H1 (cell line): Measurements from ENCODE around the gene PALD1. TPM values are rescaled to one million over a fixed set of nuclear protein-coding genes. Genes with fewer than 3 reads are reported as not detected.
A peak's percentile ranks its signal among the peaks of the same experiment; 100 is the strongest.

Source experiments
- CTCF ChIA-PET: fragments of 300-600 bp; sonication (Branson Sonifier 250); formaldehyde crosslinking; loops from one replicate; lab custom pipeline; 2021; ENCODE audit not compliant: partially characterized antibody; lab: Charles Lee
- POLR2A ChIA-PET: fragments of 300-600 bp; sonication (Branson Sonifier 250); formaldehyde crosslinking; loops from one replicate; lab custom pipeline; 2021; ENCODE audit warnings: inconsistent platforms; ENCODE audit not compliant: partially characterized antibody; lab: Charles Lee
- DNase-seq, 2 experiments: peaks; one replicate each; pipeline versions ENCODE4 v3.0.0 to v3.0.0-alpha.2; 2010 to 2022; ENCODE audit warnings: low spot score in 2 of 2, low read depth in 1 of 2, mixed read lengths in 1 of 2
- FAIRE-seq: peaks from 2 replicates; lab custom pipeline; 2011; peaks lifted over from hg19 to GRCh38; lab: Jason Lieb, UNC
- H2AFZ ChIP-seq: 2 replicates; pipeline ENCODE4 v1.8.1; 2012; ENCODE audit warnings: low read length, inconsistent platforms
- H2AK5ac ChIP-seq: 2 replicates; pipeline ENCODE4 v1.6.1; 2013; ENCODE audit warnings: low read depth, low read length
- H2BK120ac ChIP-seq: replicated peaks from 2 replicates; pipeline ENCODE3; 2013; ENCODE audit warnings: low read depth, low read length, inconsistent platforms
- H2BK12ac ChIP-seq: 2 replicates; pipeline ENCODE4 v1.6.1; 2013; ENCODE audit warnings: low read depth, low read length
- H2BK15ac ChIP-seq: 2 replicates; pipeline ENCODE4 v1.6.1; 2013; ENCODE audit warnings: low read length
- H2BK20ac ChIP-seq: 2 replicates; pipeline ENCODE4 v1.6.1; 2013; ENCODE audit warnings: low read length
- H2BK5ac ChIP-seq: 2 replicates; pipeline ENCODE4 v1.6.1; 2013; ENCODE audit warnings: low read depth, low read length
- H3K14ac ChIP-seq: 2 replicates; pipeline ENCODE4 v1.6.1; 2013; ENCODE audit warnings: inconsistent platforms; ENCODE audit not compliant: insufficient read length
- H3K18ac ChIP-seq: 2 replicates; pipeline ENCODE4 v1.6.1; 2013; ENCODE audit warnings: low read length; ENCODE audit errors: extremely low read depth
- H3K23ac ChIP-seq: 2 replicates; pipeline ENCODE4 v1.6.1; 2013; ENCODE audit warnings: inconsistent platforms; ENCODE audit not compliant: insufficient read length
- H3K23me2 ChIP-seq: 2 replicates; pipeline ENCODE4 v1.6.1; 2013; ENCODE audit warnings: low read depth, low read length
- H3K27ac ChIP-seq: 2 replicates; pipeline ENCODE4 v1.6.1; 2011; ENCODE audit warnings: low read depth, low read length, inconsistent platforms
- H3K27me3 ChIP-seq, 4 experiments: replicated peaks in 1 of 4; 1 replicate in 1 of 4; 2 replicates in 3 of 4; pipeline versions ENCODE4 v1.6.1 to v1.8.1; 2011 to 2013; ENCODE audit warnings: low read length in 3 of 4, mild to moderate bottlenecking in 3 of 4, inconsistent platforms in 2 of 4, mixed read lengths in 2 of 4, moderate library complexity in 1 of 4; ENCODE audit not compliant: control insufficient read depth in 3 of 4, insufficient read depth in 3 of 4; ENCODE audit errors: extremely low read depth in 1 of 4
- H3K36me3 ChIP-seq, 4 experiments: 2 replicates each; pipeline versions ENCODE4 v1.6.1 to v1.8.1; 2011 to 2013; ENCODE audit warnings: mild to moderate bottlenecking in 4 of 4, low read length in 3 of 4, moderate library complexity in 2 of 4, control low read depth in 1 of 4, inconsistent platforms in 1 of 4; ENCODE audit not compliant: insufficient read depth in 4 of 4, control insufficient read depth in 2 of 4
- H3K4ac ChIP-seq: replicated peaks from 2 replicates; pipeline ENCODE3; 2013; ENCODE audit warnings: low read length, low read depth, mixed read lengths, inconsistent platforms; ENCODE audit not compliant: insufficient read length
- H3K4me1 ChIP-seq, 4 experiments: replicated peaks in 1 of 4; 1 replicate in 1 of 4; 2 replicates in 3 of 4; pipeline versions ENCODE4 v1.6.1 to v1.8.1; 2011 to 2013; ENCODE audit warnings: low read length in 3 of 4, inconsistent platforms in 2 of 4, mixed read lengths in 1 of 4; ENCODE audit not compliant: insufficient read depth in 4 of 4, control insufficient read depth in 3 of 4
- H3K4me2 ChIP-seq, 2 experiments: 2 replicates each; pipeline versions ENCODE4 v1.6.1 to v1.8.1; 2011 to 2013; ENCODE audit warnings: low read depth in 2 of 2, low read length in 2 of 2, control low read depth in 1 of 2, inconsistent platforms in 1 of 2, mild to moderate bottlenecking in 1 of 2; ENCODE audit not compliant: insufficient read depth in 1 of 2
- H3K4me3 ChIP-seq, 4 experiments: fragments of 200-600, 300-600 bp in 1 of 4; sonication (generic), shearing (Covaris generic), sonication (Bioruptor Twin) in 1 of 4; 2 replicates each; pipeline versions ENCODE4 v1.5.1 to v1.8.1; 2011 to 2016; ENCODE audit warnings: low read length in 4 of 4, low read depth in 3 of 4, control low read depth in 2 of 4, inconsistent platforms in 2 of 4, mild to moderate bottlenecking in 2 of 4, mixed read lengths in 1 of 4, moderate library complexity in 1 of 4; ENCODE audit not compliant: insufficient read depth in 2 of 4; ENCODE audit errors: extremely low read depth in 1 of 4
- H3K56ac ChIP-seq: replicated peaks from 2 replicates; pipeline ENCODE3; 2013; ENCODE audit warnings: low read depth, mild to moderate bottlenecking, mixed read lengths, low read length, inconsistent platforms; ENCODE audit not compliant: insufficient read length
- H3K79me1 ChIP-seq: 2 replicates; pipeline ENCODE4 v1.6.1; 2013; ENCODE audit warnings: low read depth, low read length, control low read depth
- H3K79me2 ChIP-seq, 2 experiments: 2 replicates each; pipeline versions ENCODE4 v1.6.1 to v1.8.1; 2012 to 2013; ENCODE audit warnings: low read length in 2 of 2, mild to moderate bottlenecking in 2 of 2, inconsistent platforms in 1 of 2; ENCODE audit not compliant: insufficient read depth in 2 of 2, control insufficient read depth in 1 of 2
- H3K9ac ChIP-seq, 4 experiments: replicated peaks in 1 of 4; 1 replicate in 1 of 4; 2 replicates in 3 of 4; pipeline versions ENCODE4 v1.6.1 to v1.8.1; 2011 to 2013; ENCODE audit warnings: low read depth in 3 of 4, low read length in 3 of 4, control low read depth in 2 of 4, mild to moderate bottlenecking in 2 of 4, moderate library complexity in 2 of 4, inconsistent platforms in 1 of 4; ENCODE audit errors: extremely low read depth in 1 of 4
- H3K9me3 ChIP-seq, 2 experiments: 2 replicates each; pipeline versions ENCODE4 v1.6.1 to v1.8.1; 2012 to 2013; ENCODE audit warnings: mild to moderate bottlenecking in 2 of 2, moderate library complexity in 2 of 2, control low read depth in 1 of 2, inconsistent platforms in 1 of 2, low read depth in 1 of 2, low read length in 1 of 2, mixed read lengths in 1 of 2; ENCODE audit not compliant: insufficient read depth in 2 of 2
- H4K20me1 ChIP-seq, 2 experiments: replicated peaks in 1 of 2; 2 replicates each; pipeline versions ENCODE3 to v1.8.1; 2011 to 2013; ENCODE audit warnings: inconsistent platforms in 2 of 2, low read length in 2 of 2, mild to moderate bottlenecking in 1 of 2; ENCODE audit not compliant: insufficient read depth in 2 of 2, control insufficient read depth in 1 of 2
- H4K5ac ChIP-seq: 2 replicates; pipeline ENCODE4 v1.6.1; 2013; ENCODE audit warnings: low read length, low read depth, mixed read lengths, inconsistent platforms; ENCODE audit not compliant: insufficient read length
- H4K8ac ChIP-seq: 2 replicates; pipeline ENCODE4 v1.8.0; 2013; ENCODE audit warnings: mild to moderate bottlenecking, moderate library complexity, low read length, inconsistent platforms; ENCODE audit not compliant: insufficient read depth; ENCODE audit errors: extremely low read depth
- H4K91ac ChIP-seq: replicated peaks from 2 replicates; pipeline ENCODE3; 2013; ENCODE audit warnings: low read length, mixed read lengths, inconsistent platforms; ENCODE audit not compliant: insufficient read length
- CEBPB ChIP-seq: IDR thresholded peaks from 2 replicates; pipeline ENCODE4 v1.6.1; 2012; ENCODE audit warnings: low read depth, low read length
- GABPA ChIP-seq: IDR thresholded peaks from 2 replicates; pipeline ENCODE4 v1.6.1; 2011; ENCODE audit warnings: mild to moderate bottlenecking, low read length, moderate library complexity, borderline replicate concordance; ENCODE audit not compliant: insufficient read depth
- MAFK ChIP-seq: IDR thresholded peaks from 2 replicates; pipeline ENCODE4 v1.6.1; 2012; ENCODE audit warnings: low read depth, mild to moderate bottlenecking, improper control_type of control experiment, low read length
- RXRA ChIP-seq: IDR thresholded peaks from 2 replicates; pipeline ENCODE4 v1.6.1; 2011; ENCODE audit warnings: low read depth, mild to moderate bottlenecking, low read length, moderate library complexity; ENCODE audit not compliant: insufficient read depth
- SP4 ChIP-seq: IDR thresholded peaks from 2 replicates; pipeline ENCODE4 v1.6.1; 2012; ENCODE audit warnings: low read length, inconsistent platforms
- WGBS, 2 experiments: shearing (Covaris generic) in 1 of 2; methylation state at CpG; one replicate each; pipeline versions ENCODE4 v1.1.6 to v1.1.7; 2013 to 2015; ENCODE audit warnings: low lambda C conversion rate in 2 of 2, mixed read lengths in 2 of 2, inconsistent platforms in 1 of 2, low coverage in 1 of 2, missing lambda C conversion rate in 1 of 2; ENCODE audit not compliant: insufficient replicate concordance in 2 of 2, insufficient coverage in 1 of 2, insufficient read length in 1 of 2; ENCODE audit errors: extremely low coverage in 1 of 2, missing lambda C conversion rate in 1 of 2; 5-methylcytosine and 5-hydroxymethylcytosine counted together
- polyA plus RNA-seq, 7 experiments: library from polyadenylated mRNA; depleted of rRNA in 3 of 7; stranded (reverse) in 5 of 7; unstranded in 2 of 7; fragments of >200 nt in 5 of 7; fragments of 200-250 nt in 2 of 7; gene quantifications; 1 replicate in 5 of 7; 2 replicates in 1 of 7; 4 replicates in 1 of 7; pipeline versions ENCODE4 v1.2.1 to v1.2.3, GENCODE V29; 2011 to 2013; ENCODE audit warnings: missing spikeins in 2 of 7, mixed read lengths in 2 of 7
- total RNA-seq: library from RNA; stranded (reverse); fragmentation: NEBNext Ultra II Directional; extraction: Animal tissue kit (Norgen Biotek cat#: 25700); gene quantifications from 2 replicates; pipeline ENCODE4 v1.2.1, GENCODE V29; 2021
- TF ChIP-seq, protein P1 (sequence below), 3 experiments: IDR thresholded peaks; 1 replicate in 2 of 3; 2 replicates in 1 of 3; pipeline versions ENCODE4 v1.5.1 to v1.6.1; 2011; ENCODE audit warnings: low read length in 3 of 3, mild to moderate bottlenecking in 3 of 3, inconsistent platforms in 2 of 3, low read depth in 1 of 3, moderate library complexity in 1 of 3; ENCODE audit not compliant: insufficient read depth in 1 of 3; ENCODE audit errors: control extremely low read depth in 1 of 3
- TF ChIP-seq, protein P2 (sequence below): IDR thresholded peaks from 2 replicates; pipeline ENCODE4 v1.6.1; 2011; ENCODE audit warnings: low read depth, mild to moderate bottlenecking, low read length; ENCODE audit not compliant: insufficient read depth
- TF ChIP-seq, protein P3 (sequence below): IDR thresholded peaks from 2 replicates; pipeline ENCODE4 v1.6.1; 2012; ENCODE audit warnings: low read length, inconsistent platforms

The PALD1 gene
- total and polyA plus RNA-seq, 2 of the 8 experiments (the other 6 are each of a cell fraction or from before 2014, with no cell fraction given), result 13.3 to 32.8 TPM

DNA sequence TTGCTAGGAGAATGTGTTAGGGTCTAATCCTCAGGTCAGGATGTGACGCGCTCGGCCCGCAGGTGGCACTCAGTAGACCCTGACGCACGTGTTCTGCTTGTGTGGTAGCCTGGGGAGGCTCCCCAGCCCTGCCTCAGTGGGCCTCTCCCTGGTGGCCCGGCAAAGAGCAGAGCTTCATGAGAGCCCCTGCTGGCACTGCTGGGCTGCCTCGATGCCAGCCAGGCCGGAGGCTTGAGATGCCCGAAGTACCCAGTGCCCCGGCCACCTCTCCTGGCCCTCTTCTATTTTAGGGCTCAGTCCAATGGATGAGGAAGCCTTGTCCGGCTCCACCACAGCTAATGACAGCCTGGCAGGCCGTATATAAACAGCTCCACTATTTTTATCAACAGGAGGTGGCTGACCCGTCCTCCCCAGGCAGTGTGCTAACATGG is 82.0 kb downstream of the PALD1 start:
- Histone ChIP-seq H4K8ac (0 out of 2 replicates have a peak overlapping the region, but pooled peaks have one; percentile 35), H2BK12ac (no peak overlapping the region), H3K9ac (no peak overlapping the region), H3K4me3 (no peak overlapping the region), H3K79me1 (no peaks in the 10 kb centered on the region), H4K91ac (no peak overlapping the region), H2AFZ (no peak overlapping the region), H2BK20ac (no peak overlapping the region), H3K18ac (no peak overlapping the region), H2BK120ac (no peak overlapping the region), H3K4me1 (peaks cover 0 to 6% (median 3%) of the 10 kb centered on the region in 4 experiments; a peak in 4 of 7 replicates), H4K5ac (no peak overlapping the region), H3K27ac (no peak overlapping the region), H3K23ac (no peak overlapping the region), H3K27me3 (no peaks in the 10 kb centered on the region), H4K20me1 (peaks cover 2 to 5% of the 10 kb centered on the region in 2 experiments), H3K14ac (no peak overlapping the region), H3K36me3 (no peaks in the 10 kb centered on the region; a peak in 1 of 8 replicates), H3K4me2 (no peak overlapping the region), H2BK5ac (no peak overlapping the region), H3K4ac (no peak overlapping the region), H2AK5ac (no peak overlapping the region), H3K56ac (no peak overlapping the region), H3K79me2 (no peaks in the 10 kb centered on the region), H2BK15ac (no peak overlapping the region), H3K23me2 (no peaks in the 10 kb centered on the region), H3K9me3 (no peaks in the 10 kb centered on the region)
- ChIA-PET POLR2A (interaction anchor here (1.6 kb wide), 1 partner anchor 11 kb away, joined by 3 read pairs; no protein-coding TSS in a partner anchor), CTCF (interaction anchor here (0.5 to 5.7 kb wide), 25 partner anchors 8 to 358 kb away, joined by 3 to 58 read pairs (median 5); no protein-coding TSS in a partner anchor)
- FAIRE-seq (no peak), DNase-seq (no peak)
- WGBS, 2 experiments, result 94% methylated on average over 14 of the region's 14 CpGs; no CpG with 5 or more reads in 1 of the 2 experiments
- TF ChIP-seq RXRA (no peak), MAFK (no peak), GABPA (no peak), CEBPB (no peak), SP4 (no peak)
- TF ChIP-seq, protein P1, sequence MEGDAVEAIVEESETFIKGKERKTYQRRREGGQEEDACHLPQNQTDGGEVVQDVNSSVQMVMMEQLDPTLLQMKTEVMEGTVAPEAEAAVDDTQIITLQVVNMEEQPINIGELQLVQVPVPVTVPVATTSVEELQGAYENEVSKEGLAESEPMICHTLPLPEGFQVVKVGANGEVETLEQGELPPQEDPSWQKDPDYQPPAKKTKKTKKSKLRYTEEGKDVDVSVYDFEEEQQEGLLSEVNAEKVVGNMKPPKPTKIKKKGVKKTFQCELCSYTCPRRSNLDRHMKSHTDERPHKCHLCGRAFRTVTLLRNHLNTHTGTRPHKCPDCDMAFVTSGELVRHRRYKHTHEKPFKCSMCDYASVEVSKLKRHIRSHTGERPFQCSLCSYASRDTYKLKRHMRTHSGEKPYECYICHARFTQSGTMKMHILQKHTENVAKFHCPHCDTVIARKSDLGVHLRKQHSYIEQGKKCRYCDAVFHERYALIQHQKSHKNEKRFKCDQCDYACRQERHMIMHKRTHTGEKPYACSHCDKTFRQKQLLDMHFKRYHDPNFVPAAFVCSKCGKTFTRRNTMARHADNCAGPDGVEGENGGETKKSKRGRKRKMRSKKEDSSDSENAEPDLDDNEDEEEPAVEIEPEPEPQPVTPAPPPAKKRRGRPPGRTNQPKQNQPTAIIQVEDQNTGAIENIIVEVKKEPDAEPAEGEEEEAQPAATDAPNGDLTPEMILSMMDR (IDR thresholded peaks at IDR 0.05; ENCODE audit: control extremely low read depth in 1 of 3, insufficient read depth in 1 of 3, low read depth in 1 of 3, low read length in 3 of 3), result no peak
- TF ChIP-seq, protein P2, sequence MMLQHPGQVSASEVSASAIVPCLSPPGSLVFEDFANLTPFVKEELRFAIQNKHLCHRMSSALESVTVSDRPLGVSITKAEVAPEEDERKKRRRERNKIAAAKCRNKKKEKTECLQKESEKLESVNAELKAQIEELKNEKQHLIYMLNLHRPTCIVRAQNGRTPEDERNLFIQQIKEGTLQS, result no peak
- TF ChIP-seq, protein P3, sequence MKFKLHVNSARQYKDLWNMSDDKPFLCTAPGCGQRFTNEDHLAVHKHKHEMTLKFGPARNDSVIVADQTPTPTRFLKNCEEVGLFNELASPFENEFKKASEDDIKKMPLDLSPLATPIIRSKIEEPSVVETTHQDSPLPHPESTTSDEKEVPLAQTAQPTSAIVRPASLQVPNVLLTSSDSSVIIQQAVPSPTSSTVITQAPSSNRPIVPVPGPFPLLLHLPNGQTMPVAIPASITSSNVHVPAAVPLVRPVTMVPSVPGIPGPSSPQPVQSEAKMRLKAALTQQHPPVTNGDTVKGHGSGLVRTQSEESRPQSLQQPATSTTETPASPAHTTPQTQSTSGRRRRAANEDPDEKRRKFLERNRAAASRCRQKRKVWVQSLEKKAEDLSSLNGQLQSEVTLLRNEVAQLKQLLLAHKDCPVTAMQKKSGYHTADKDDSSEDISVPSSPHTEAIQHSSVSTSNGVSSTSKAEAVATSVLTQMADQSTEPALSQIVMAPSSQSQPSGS, result no peak
